T-helper 22 cell (primary cell): ENCODE results near the gene KCNC1.

Source experiments
- DNase-seq: peaks from one replicate; pipeline ENCODE4 v3.0.0-alpha.2; 2020; ENCODE audit warnings: low read depth

Gene KCNC1

GRCh38 chr11:17716807-17717206 is 17.8 kb upstream of the KCNC1 start:
- no peak for DNase-seq

GRCh38 chr11:17718015-17718414 is 16.6 kb upstream of the KCNC1 start:
- no peak for DNase-seq

- DNase-seq, result no peak
Measured at GRCh38 chr11:17718510-17718962, 16.0 kb upstream of the KCNC1 start.

GRCh38 chr11:17719028-17719937 is 15.3 kb upstream of the KCNC1 start, which contains the start of gene MYOD1:
TSS of gene MYOD1 (plus strand) at chr11:17719571. CDS start at chr11:17719783, 212 bp downstream.
- DNase-seq, result no peak

- no peak for DNase-seq
Measured at GRCh38 chr11:17719938-17720795, 14.4 kb upstream of the KCNC1 start.

GRCh38 chr11:17720796-17721171 is 13.8 kb upstream of the KCNC1 start:
- no peak for DNase-seq

- DNase-seq, result no peak
Measured at GRCh38 chr11:17721242-17721999, 13.2 kb upstream of the KCNC1 start.

- DNase-seq, result no peak
Measured at GRCh38 chr11:17722000-17722643, 12.5 kb upstream of the KCNC1 start.

GRCh38 chr11:17724020-17724908 is 10.3 kb upstream of the KCNC1 start:
- DNase-seq, result no peak

GRCh38 chr11:17725174-17725573 is 9.4 kb upstream of the KCNC1 start:
- DNase-seq, result no peak

- DNase-seq, result no peak
Measured at GRCh38 chr11:17730137-17730536, 4.4 kb upstream of the KCNC1 start.

- DNase-seq, result peak; percentile 4
Measured at GRCh38 chr11:17730608-17731462, 3.7 kb upstream of the KCNC1 start.

GRCh38 chr11:17733261-17733660 is 1.3 kb upstream of the KCNC1 start:
- DNase-seq, result no peak

GRCh38 chr11:17734986-17735817 is 621 bp downstream of the KCNC1 start:
- no peak for DNase-seq

GRCh38 chr11:17735818-17736578 is 1.4 kb downstream of the KCNC1 start:
- DNase-seq, result no peak

GRCh38 chr11:17736579-17736893 is 2.0 kb downstream of the KCNC1 start:
- no peak for DNase-seq

- DNase-seq, result no peak
Measured at GRCh38 chr11:17736930-17737817, 2.6 kb downstream of the KCNC1 start.
